ENCODE measurements around the gene ZNF860.
"Not testable (repeated sequence)": the region's sequence is repeated elsewhere in the genome, so short reads cannot be mapped to it uniquely, and the experiment has no call there.

Gene ZNF860

DNA sequence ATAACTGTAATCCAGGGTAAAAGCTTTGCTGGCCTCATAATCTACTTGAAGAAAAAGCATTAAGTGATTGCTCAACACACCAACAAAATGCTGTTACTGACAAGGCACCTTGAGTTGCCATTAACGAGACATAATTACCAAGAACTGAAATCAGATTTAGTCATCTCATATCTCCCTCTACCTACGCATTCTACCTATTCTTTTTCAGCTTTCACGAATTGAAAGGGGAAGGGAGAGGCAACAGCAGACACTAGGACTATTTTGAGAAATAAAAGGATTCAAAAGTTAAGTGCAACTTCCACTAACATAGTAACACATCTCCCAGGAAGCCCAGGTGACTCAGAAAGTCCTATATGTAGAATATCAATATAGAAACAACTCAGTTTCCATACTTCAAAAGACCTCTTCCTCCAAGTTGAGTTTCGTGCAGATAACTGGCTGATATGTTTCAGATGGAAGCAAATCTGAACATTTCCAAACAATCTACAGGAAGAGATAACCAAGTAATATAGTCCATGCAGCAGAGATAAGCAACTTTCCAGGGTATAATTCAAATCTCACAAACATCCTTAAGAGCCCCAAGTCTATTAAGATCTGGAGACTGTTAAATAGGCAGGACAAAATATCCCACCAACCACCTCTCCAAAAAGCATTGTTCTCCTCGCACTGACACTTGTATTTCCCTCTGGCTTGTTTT is 2.4 kb upstream of the ZNF860 start:
- TF ChIP-seq, protein P1, sequence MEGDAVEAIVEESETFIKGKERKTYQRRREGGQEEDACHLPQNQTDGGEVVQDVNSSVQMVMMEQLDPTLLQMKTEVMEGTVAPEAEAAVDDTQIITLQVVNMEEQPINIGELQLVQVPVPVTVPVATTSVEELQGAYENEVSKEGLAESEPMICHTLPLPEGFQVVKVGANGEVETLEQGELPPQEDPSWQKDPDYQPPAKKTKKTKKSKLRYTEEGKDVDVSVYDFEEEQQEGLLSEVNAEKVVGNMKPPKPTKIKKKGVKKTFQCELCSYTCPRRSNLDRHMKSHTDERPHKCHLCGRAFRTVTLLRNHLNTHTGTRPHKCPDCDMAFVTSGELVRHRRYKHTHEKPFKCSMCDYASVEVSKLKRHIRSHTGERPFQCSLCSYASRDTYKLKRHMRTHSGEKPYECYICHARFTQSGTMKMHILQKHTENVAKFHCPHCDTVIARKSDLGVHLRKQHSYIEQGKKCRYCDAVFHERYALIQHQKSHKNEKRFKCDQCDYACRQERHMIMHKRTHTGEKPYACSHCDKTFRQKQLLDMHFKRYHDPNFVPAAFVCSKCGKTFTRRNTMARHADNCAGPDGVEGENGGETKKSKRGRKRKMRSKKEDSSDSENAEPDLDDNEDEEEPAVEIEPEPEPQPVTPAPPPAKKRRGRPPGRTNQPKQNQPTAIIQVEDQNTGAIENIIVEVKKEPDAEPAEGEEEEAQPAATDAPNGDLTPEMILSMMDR (IDR thresholded peaks at IDR 0.05; ENCODE audit: low read depth, low read length), result no peak
- no peak for DNase-seq (ENCODE audit: extremely low read depth, low read depth)

DNA sequence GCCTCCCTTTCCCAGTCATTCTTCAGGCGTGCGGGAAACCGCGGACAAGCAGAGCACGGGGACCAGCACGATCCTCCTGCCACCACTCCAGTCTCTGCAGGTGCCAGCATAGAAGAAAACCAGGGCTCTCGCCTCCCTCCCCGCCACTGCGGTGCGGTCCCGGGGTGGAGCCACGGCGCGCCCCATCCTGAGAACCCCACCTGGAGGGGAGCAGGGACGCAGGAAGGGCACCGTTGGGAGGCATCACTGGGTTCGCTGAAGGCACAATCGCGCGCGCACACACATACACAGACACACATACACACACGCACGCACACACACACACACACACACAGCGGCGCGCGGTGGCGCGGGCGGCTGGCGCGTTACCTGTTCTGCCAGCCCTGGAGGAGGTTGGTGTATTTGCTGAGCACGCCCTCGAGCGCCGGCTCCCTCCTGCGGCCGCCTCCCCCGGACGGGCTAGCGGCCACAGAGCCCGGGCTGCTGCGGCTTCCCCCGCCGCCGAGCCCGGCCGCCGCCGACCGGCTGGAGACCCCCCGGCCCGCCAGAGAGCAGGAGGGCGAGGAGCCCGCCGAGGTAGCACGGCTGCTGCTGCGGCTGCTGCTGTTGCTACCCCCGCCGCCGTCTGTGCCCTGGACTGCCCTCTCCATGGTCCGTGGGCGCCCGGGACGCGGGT is 882 bp upstream of the ZNF860 start:
- DNase-seq (ENCODE audit: extremely low read depth, low read depth), result no peak
- TF ChIP-seq, protein P1 (IDR thresholded peaks at IDR 0.05; ENCODE audit: low read depth, low read length), result no peak; the same call in 1 of the 2 replicates

GRCh38 chr3:31984321-31984720 is 2.8 kb downstream of the ZNF860 start:
- DNase-seq (ENCODE audit: extremely low read depth, low read depth), result no peak
- TF ChIP-seq, protein P1 (IDR thresholded peaks at IDR 0.05; ENCODE audit: low read depth, low read length), result no peak

GRCh38 chr3:31985831-31986230 is 4.3 kb downstream of the ZNF860 start:
- TF ChIP-seq, protein P1 (IDR thresholded peaks at IDR 0.05; ENCODE audit: low read depth, low read length), result no peak
- DNase-seq (ENCODE audit: extremely low read depth, low read depth), result no peak

GRCh38 chr3:31988271-31988670 is 6.7 kb downstream of the ZNF860 start:
- no peak for DNase-seq (ENCODE audit: extremely low read depth, low read depth)
- TF ChIP-seq, protein P1 (IDR thresholded peaks at IDR 0.05; ENCODE audit: low read depth, low read length), result no peak

- DNase-seq (ENCODE audit: extremely low read depth, low read depth), result not testable (repeated sequence)
These were observed 11.4 kb downstream of the ZNF860 start for GRCh38 chr3:31992995-31993394.

GRCh38 chr3:31993843-31994242 is 12.3 kb downstream of the ZNF860 start:
- TF ChIP-seq, protein P1 (IDR thresholded peaks at IDR 0.05; ENCODE audit: low read depth, low read length), result no peak
- no peak for DNase-seq (ENCODE audit: extremely low read depth, low read depth)

GRCh38 chr3:31995026-31995425 is 13.5 kb downstream of the ZNF860 start:
- DNase-seq (ENCODE audit: extremely low read depth, low read depth), result not testable (repeated sequence)
